GM19099 (cell line): ENCODE measurements around the gene FADD.

Source experiments
- POLR2A ChIP-seq: IDR thresholded peaks from 3 replicates; pipeline ENCODE4 v1.6.1; 2011; ENCODE audit warnings: low read depth; ENCODE audit not compliant: insufficient read length; ENCODE audit errors: extremely low read depth

The FADD gene

GRCh38 chr11:70170596-70171210 lies 32.4 kb upstream of the FADD start:
- TF ChIP-seq POLR2A, result no peak

DNA sequence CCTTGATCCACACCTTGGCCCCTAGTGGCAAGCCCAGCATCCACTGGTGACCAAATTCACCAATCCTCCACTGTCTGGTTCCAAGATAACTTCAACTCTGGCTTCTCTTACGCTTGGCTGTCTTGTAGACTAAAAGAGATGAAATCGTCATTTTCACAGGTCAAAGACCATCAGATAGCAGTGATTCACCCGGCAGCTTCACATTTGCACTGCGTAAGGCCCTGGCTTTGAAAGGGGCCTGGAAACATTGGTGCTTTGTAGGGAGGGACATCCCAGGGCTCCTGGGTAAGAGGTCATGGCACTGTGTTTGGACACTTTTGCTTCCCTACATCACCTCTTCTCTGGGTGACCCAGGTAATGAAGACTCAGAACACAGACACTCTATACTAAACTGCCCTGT lies 30.1 kb upstream of the FADD start:
- no peak for TF ChIP-seq POLR2A

DNA sequence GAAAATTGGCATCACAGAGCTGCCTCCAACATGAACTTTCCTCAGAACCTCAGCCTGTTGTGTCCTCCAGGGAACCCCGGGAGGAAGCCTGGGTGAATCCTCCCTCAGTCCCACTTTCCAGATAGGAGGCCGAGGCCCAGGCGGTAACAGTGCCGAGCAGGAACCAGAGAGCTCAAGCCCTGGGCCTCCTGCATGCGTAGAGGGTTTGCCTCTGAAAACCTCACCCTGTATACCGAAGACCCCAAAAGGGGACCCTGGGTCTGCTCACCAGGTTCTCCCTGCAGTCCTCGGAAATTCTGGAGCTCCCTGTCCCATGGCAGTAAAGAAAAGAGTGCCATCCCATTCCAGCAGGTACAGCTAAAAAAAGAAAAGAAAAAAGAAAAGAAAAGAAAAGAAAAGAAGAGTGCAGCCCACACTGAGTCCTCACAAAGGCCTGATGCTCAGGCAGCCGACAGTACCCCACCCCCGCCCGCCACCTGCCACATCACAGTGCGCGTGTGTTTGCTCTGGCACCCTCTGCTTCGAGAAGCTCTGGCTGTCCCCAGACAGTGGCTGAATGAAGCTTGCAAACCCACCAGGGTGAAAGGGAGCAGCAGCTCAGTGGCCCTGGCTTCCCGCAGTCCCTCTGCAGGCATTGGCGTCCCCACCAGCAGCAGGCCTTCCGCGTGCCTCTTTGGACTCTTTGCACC lies 28.4 kb upstream of the FADD start:
- TF ChIP-seq POLR2A, result no peak

GRCh38 chr11:70175236-70175698 lies 27.8 kb upstream of the FADD start:
- TF ChIP-seq POLR2A, result no peak

GRCh38 chr11:70176940-70177689 lies 26.0 kb upstream of the FADD start:
- no peak for TF ChIP-seq POLR2A

DNA sequence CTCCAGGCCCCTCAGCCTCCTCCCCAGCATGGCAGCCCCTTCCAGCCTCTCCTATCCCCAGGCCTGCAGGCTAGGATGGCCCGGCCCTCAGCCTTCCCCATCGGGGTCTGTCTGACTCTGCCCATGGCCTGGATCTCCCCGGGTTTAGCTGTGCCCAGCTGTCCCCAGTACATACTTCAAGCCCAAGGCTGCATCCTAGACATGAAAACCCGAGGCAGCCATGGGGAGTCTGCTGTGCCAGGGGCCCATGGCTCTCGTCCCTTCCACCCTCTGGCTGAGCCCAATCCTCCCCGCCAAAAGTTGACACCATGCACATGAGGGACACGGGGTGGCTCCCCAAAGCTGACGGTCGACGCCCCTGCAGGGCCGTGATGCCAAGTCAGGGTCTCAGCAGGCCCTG lies 22.2 kb upstream of the FADD start:
- TF ChIP-seq POLR2A, result no peak

GRCh38 chr11:70182266-70182665 lies 20.8 kb upstream of the FADD start:
- TF ChIP-seq POLR2A, result no peak

- TF ChIP-seq POLR2A, result no peak
These were observed 20.1 kb upstream of the FADD start for GRCh38 chr11:70183032-70183431.

- TF ChIP-seq POLR2A, result no peak
These were observed 19.5 kb upstream of the FADD start for GRCh38 chr11:70183483-70184176.

DNA sequence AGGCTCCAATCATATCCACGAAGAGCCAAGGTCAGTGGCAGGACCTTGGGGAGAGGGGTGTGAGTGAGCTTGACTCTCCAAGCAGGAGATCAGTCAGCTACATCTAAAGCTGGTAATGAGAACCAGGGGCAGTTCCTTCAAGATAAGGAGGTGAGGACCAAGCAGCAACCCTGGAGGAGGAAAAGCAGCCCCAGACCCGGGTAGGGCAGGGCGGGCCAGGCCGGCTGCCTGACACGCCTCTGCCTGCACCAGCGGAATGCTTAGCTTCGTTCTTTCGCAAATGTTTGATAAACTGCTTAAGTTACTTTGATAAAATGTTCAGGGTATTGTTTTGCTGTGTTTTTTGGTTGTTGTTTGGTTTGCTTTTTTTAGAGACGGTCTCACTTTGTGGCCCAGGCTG lies 18.7 kb upstream of the FADD start:
- TF ChIP-seq POLR2A, result no peak

GRCh38 chr11:70185348-70186055 lies 17.6 kb upstream of the FADD start:
- TF ChIP-seq POLR2A, result no peak

GRCh38 chr11:70186420-70186819 lies 16.7 kb upstream of the FADD start:
- TF ChIP-seq POLR2A, result no peak

DNA sequence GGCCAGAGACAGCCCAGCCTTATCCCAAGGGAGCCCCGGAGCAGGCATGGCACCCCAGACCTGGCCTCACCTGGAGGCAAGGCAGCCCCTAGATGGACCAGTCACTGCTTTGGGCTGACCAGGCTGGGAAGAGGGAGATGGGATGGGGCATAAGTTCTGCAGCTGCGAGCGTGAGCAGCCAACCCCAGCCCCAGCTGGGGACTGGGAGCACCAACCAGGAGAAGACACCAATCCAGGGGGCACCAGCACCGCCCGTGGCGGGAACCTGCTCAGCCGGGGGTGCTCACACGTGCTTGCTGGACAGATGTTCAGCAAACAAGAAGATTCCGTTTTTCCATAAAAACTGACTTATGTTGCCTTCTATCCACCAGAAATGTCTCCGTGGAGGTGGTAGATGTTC lies 16.2 kb upstream of the FADD start:
- TF ChIP-seq POLR2A, result no peak

- no peak for TF ChIP-seq POLR2A
These were observed 15.3 kb upstream of the FADD start for GRCh38 chr11:70187771-70188170.

DNA sequence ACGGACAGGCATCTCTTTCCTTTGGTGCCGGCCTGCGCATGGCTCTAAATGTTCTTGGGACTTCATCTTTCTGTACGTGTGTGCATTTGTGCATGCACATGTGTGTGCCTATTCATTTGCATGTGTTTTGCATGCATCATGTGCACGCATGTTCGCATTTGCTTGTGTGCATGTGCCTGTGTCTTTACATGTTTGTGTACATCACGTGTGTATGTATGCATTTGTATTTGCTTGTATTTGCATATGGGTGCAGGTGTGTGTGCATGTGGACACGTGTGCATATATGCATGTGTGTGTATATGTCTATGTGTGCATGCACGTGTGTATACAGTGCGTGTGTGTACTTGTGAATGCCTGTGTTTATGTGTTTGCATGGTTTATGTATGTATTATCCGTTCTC lies 13.5 kb upstream of the FADD start:
- no peak for TF ChIP-seq POLR2A
